Upper lobe of left lung (tissue), 6 donors: Measurements from ENCODE around the gene GPR26. TPM values are rescaled to one million over a fixed set of nuclear protein-coding genes. Genes with fewer than 3 reads are reported as not detected.
A peak's percentile ranks its signal among the peaks of the same experiment; 100 is the strongest.

Experiments used
- ATAC-seq, 2 donors: fragments of 200-7000 bp; cut with Tn5 transposase; one replicate each; pipeline ENCODE4 v1.9.1; 2022; ENCODE audit warnings: mild to moderate bottlenecking in 2 of 2, moderate library complexity in 2 of 2; ENCODE audit not compliant: low FRiP score in 2 of 2
- DNase-seq, 2 donors: peaks; one replicate each; pipeline ENCODE4 v3.0.0-alpha.2; 2019 to 2020
- H3K27ac ChIP-seq, 4 donors: fragments of 200-600 bp; sonication (generic); one replicate each; pipeline ENCODE4 v1.5.1; 2016 to 2019
- H3K27me3 ChIP-seq, 4 donors: fragments of 200-600 bp; sonication (generic); one replicate each; pipeline ENCODE4 v1.5.1; 2017 to 2019
- H3K36me3 ChIP-seq, 4 donors: fragments of 200-600 bp; sonication (generic); one replicate each; pipeline ENCODE4 v1.5.1; 2016 to 2019
- H3K4me1 ChIP-seq, 4 donors: fragments of 200-600 bp; sonication (generic); one replicate each; pipeline ENCODE4 v1.5.1; 2018 to 2019
- H3K4me3 ChIP-seq, 4 donors: fragments of 200-600 bp; sonication (generic); one replicate each; pipeline ENCODE4 v1.5.1; 2017 to 2019; ENCODE audit warnings: mild to moderate bottlenecking in 2 of 4, moderate library complexity in 1 of 4
- H3K9me3 ChIP-seq, 4 donors: fragments of 200-600 bp; sonication (generic); one replicate each; pipeline ENCODE4 v1.5.1; 2018 to 2019
- EP300 ChIP-seq, 4 donors: sonication (generic); formaldehyde crosslinking; IDR thresholded peaks; one replicate each; pipeline ENCODE4 v1.5.1; 2017; ENCODE audit warnings: antibody characterized with exemption in 4 of 4, control low read depth in 2 of 4
- POLR2A ChIP-seq, 4 donors: fragments of 450-650 bp; IDR thresholded peaks; one replicate each; pipeline ENCODE4 v1.5.1; 2016 to 2017; ENCODE audit warnings: antibody characterized with exemption in 4 of 4, mild to moderate bottlenecking in 2 of 4
- POLR2AphosphoS5 ChIP-seq, 2 donors: sonication (generic); formaldehyde crosslinking; IDR thresholded peaks; one replicate each; pipeline ENCODE4 v1.5.1; 2017; ENCODE audit warnings: antibody characterized with exemption in 2 of 2
- WGBS, 2 donors: methylation state at CpG; one replicate each; pipeline ENCODE4 v1.1.5; 2017 to 2018; 5-methylcytosine and 5-hydroxymethylcytosine counted together
- total RNA-seq, 6 donors: library from RNA; depleted of rRNA in 4 of 6; stranded (reverse); fragments of >200 nt in 4 of 6; gene quantifications; one replicate each; pipeline versions ENCODE4 v1.1.0 to v1.2.1, GENCODE V29; 2016 to 2021
- TF ChIP-seq, protein P1 (sequence below), 6 experiments: fragments of 450-650 bp in 4 of 6; fragments of 200-600 bp in 2 of 6; sonication (generic) in 2 of 6; IDR thresholded peaks; one replicate each; pipeline ENCODE4 v1.5.1; 2016 to 2019; ENCODE audit warnings: antibody characterized with exemption in 6 of 6
- donor health status: DM: no; HTN: no; CAD: no; lungs with moderate emphysema.
- donor health status: DM: no; HTN: yes; CAD: no; lungs with severe emphysema.

Gene GPR26, protein sequence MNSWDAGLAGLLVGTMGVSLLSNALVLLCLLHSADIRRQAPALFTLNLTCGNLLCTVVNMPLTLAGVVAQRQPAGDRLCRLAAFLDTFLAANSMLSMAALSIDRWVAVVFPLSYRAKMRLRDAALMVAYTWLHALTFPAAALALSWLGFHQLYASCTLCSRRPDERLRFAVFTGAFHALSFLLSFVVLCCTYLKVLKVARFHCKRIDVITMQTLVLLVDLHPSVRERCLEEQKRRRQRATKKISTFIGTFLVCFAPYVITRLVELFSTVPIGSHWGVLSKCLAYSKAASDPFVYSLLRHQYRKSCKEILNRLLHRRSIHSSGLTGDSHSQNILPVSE
- not detected for total RNA-seq

DNA sequence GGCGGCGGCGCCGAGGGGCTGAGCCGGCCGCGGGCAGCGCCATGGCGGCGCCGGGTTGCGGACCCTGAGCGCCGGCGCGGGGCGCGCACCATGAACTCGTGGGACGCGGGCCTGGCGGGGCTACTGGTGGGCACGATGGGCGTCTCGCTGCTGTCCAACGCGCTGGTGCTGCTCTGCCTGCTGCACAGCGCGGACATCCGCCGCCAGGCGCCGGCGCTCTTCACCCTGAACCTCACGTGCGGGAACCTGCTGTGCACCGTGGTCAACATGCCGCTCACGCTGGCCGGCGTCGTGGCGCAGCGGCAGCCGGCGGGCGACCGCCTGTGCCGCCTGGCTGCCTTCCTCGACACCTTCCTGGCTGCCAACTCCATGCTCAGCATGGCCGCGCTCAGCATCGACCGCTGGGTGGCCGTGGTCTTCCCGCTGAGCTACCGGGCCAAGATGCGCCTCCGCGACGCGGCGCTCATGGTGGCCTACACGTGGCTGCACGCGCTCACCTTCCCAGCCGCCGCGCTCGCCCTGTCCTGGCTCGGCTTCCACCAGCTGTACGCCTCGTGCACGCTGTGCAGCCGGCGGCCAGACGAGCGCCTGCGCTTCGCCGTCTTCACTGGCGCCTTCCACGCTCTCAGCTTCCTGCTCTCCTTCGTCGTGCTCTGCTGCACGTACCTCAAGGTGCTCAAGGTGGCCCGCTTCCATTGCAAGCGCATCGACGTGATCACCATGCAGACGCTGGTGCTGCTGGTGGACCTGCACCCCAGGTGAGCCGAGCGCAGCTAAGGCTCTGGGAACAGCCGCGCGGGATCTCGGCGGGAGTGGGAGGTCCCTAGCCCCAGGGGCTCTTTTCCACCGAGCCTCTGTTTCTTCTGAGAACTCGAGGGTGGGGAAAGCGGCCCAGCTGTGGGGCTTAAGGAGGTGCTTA, at the start of gene GPR26:
Gene GPR26 (plus strand): TSS at position 38 of the 919 bp plus-strand sequence. CDS start 53 bp downstream, at position 91.
- no peaks in the 10 kb centered on the region for H3K4me1 ChIP-seq
- H3K4me3 ChIP-seq = no peak within 1 kb of the TSS
- 69 to 83% methylated on average over 24 to 35 of the region's 101 CpGs for WGBS, 2 donors
- H3K27ac ChIP-seq = no peak within 1 kb of the TSS
- peaks cover 0 to 3% (median 0%) of the 10 kb centered on the region in 4 donors for H3K27me3 ChIP-seq
- no peaks in the 10 kb centered on the region for H3K36me3 ChIP-seq
- TF ChIP-seq, protein P1, sequence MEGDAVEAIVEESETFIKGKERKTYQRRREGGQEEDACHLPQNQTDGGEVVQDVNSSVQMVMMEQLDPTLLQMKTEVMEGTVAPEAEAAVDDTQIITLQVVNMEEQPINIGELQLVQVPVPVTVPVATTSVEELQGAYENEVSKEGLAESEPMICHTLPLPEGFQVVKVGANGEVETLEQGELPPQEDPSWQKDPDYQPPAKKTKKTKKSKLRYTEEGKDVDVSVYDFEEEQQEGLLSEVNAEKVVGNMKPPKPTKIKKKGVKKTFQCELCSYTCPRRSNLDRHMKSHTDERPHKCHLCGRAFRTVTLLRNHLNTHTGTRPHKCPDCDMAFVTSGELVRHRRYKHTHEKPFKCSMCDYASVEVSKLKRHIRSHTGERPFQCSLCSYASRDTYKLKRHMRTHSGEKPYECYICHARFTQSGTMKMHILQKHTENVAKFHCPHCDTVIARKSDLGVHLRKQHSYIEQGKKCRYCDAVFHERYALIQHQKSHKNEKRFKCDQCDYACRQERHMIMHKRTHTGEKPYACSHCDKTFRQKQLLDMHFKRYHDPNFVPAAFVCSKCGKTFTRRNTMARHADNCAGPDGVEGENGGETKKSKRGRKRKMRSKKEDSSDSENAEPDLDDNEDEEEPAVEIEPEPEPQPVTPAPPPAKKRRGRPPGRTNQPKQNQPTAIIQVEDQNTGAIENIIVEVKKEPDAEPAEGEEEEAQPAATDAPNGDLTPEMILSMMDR (IDR thresholded peaks at IDR 0.05) = no peak
- TF ChIP-seq POLR2A (IDR thresholded peaks at IDR 0.05) (no peak), POLR2AphosphoS5 (IDR thresholded peaks at IDR 0.05) (no peak), EP300 (IDR thresholded peaks at IDR 0.05) (no peak)
- H3K9me3 ChIP-seq = no peaks in the 10 kb centered on the region
- DNase-seq (peak in 1 of 2 donors; percentile 78), ATAC-seq (no peak)

DNA sequence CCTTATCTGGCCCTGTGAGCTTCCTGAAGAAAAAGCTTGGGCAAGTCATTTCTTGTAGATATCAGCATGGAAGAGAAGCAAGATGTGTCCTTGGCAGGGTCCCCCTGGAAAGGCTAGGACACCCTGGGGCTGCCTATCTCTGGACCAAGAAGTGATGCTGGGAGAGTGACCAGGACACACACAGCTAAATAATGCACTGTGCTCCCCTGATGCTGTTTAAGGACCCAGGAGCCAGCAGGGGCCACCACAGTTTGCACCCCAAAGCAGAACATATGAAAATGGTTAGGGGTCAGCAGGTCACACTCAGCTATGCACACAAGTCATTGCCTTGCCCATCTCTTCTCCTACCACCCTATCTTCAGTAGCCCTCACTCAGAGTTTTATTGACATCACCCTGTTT, 47.9 kb upstream of the GPR26 start:
- Histone ChIP-seq H3K4me3 (no peak overlapping the region), H3K9me3 (no peaks in the 10 kb centered on the region), H3K27ac (no peak overlapping the region), H3K36me3 (no peaks in the 10 kb centered on the region), H3K27me3 (no peaks in the 10 kb centered on the region), H3K4me1 (no peaks in the 10 kb centered on the region)
- DNase-seq (no peak), ATAC-seq (no peak)
- TF ChIP-seq, protein P1 (IDR thresholded peaks at IDR 0.05) = no peak
- TF ChIP-seq POLR2AphosphoS5 (IDR thresholded peaks at IDR 0.05) = no peak
- TF ChIP-seq EP300 (IDR thresholded peaks at IDR 0.05) = no peak
- no peak for TF ChIP-seq POLR2A (IDR thresholded peaks at IDR 0.05)

DNA sequence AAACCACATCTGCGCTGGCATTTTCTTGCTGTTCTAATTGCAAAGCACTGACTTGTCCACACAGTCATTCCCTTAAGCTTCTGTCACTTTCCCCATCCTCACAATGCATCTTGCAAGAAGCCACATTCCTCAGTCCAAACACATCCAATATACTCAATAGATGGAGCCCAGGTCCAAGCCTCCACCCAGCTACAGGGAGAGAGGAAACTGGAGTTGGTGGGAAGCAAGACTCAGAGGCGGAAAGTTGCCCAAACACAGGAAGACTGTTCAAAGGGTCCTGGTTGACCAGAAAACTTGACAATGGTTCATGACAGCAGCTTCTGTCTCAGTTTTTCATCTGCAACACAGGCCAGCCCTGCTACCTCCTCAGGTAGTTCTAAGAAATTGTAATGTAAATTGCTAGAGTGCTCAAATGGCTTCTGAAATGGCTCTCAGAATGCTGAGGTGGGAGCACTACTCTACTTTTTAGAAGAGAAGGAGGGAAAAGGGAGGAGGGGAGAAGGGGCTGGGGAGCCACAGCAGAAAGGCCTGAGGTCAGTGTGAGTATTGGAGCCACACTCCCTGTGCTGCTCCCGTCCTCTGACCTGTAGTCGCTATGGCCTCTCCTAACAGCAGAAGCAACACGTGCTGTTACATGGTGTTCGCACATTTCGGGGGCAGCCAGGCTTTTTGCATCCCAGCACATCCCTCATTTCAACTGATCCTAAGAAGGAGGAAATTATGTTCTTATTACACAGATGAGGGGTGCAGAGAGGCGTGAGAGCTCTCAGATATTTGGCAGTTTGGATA, 46.9 kb upstream of the GPR26 start:
- no peak overlapping the region for H3K27ac ChIP-seq
- no peaks in the 10 kb centered on the region for H3K27me3 ChIP-seq
- WGBS, 2 donors = 80 to 91% methylated on average over 8 of the region's 8 CpGs
- H3K9me3 ChIP-seq = no peaks in the 10 kb centered on the region
- ATAC-seq (no peak), DNase-seq (no peak)
- TF ChIP-seq POLR2A (IDR thresholded peaks at IDR 0.05) (no peak), EP300 (IDR thresholded peaks at IDR 0.05) (no peak)
- TF ChIP-seq, protein P1 (IDR thresholded peaks at IDR 0.05) = no peak
- no peaks in the 10 kb centered on the region for H3K4me1 ChIP-seq
- no peaks in the 10 kb centered on the region for H3K36me3 ChIP-seq
- no peak overlapping the region for H3K4me3 ChIP-seq

DNA sequence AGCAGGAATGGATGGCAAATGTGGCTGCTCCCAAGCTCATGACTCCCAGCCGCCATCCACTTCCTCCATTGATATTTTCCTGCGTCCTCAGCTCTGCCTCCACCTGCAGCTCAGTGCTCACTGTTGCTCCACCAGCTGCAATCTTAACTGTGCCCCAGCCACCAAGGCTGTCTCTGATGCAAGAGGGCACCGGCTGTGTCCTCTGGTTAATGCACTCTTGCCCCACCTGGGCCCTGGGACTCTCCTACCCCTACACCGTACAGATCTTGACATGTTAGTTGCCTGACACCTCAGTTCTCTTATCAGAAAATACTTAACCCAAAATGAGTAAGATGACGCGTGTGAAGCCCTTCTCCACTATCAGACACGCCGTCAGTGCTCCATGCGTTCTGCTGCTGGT, 45.5 kb upstream of the GPR26 start:
- 67 to 68% methylated on average over 9 of the region's 9 CpGs for WGBS, 2 donors
- TF ChIP-seq POLR2A (IDR thresholded peaks at IDR 0.05) = no peak
- TF ChIP-seq, protein P1 (IDR thresholded peaks at IDR 0.05) = no peak
- no peak for TF ChIP-seq POLR2AphosphoS5 (IDR thresholded peaks at IDR 0.05)
- no peak for TF ChIP-seq EP300 (IDR thresholded peaks at IDR 0.05)
- no peak for DNase-seq
- Histone ChIP-seq H3K4me1 (no peaks in the 10 kb centered on the region), H3K36me3 (no peaks in the 10 kb centered on the region), H3K9me3 (no peaks in the 10 kb centered on the region), H3K4me3 (no peak overlapping the region), H3K27me3 (no peaks in the 10 kb centered on the region), H3K27ac (no peak overlapping the region)
- ATAC-seq = no peak
